Anterior cingulate cortex (tissue), 58 donors: ENCODE results near the gene CCDC150.
"Not testable (repeated sequence)": the region's sequence is repeated elsewhere in the genome, so short reads cannot be mapped to it uniquely, and the experiment has no call there.

Experiments used
- DNase-seq, 58 donors: peaks; one replicate each; lab custom pipeline; 2025; lab: John Stamatoyannopoulos, UW

Gene CCDC150

GRCh38 chr2:196702641-196703040 is 63.1 kb downstream of the CCDC150 start:
- peak in 3 of 58 donors; percentile 0 to 26 (median 1) for DNase-seq

DNA sequence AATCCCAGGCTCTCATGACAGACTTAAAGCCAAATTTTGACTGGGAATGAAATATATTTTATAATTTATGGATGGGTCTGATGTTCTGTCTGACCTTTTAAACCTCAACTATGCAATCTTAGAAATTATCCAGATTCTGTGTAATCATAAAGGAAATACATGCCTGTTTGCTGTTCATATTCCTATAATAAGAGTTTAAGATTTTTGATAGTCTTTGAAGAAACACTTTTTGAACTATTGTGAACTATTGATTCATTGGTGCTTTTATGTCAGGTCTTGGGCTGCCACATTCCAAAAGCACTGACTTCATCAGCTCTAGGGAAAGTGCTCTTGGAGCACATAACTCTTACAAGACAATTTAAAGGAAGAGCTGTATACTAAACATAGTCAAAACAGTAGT is 64.2 kb downstream of the CCDC150 start:
- no peak for DNase-seq

DNA sequence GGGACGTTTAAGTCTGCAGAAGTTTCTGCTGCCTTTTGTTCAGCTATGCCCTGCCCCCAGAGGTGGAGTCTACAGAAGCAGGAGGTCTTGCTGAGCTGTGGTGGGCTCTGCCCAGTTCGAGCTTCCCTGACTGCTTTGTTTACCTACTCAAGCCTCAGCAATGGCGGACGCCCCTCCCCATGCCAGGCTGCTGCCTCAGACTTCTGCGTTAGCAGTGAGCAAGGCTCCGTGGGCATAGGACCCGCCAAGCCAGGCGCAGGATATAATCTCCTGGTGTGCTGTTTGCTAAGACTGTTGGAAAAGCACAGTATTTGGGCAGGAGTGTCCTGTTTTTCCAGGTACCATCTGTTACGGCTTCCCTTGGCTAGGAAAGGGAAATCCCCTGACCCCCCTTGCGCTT is 70.5 kb downstream of the CCDC150 start:
- DNase-seq, result not testable (repeated sequence)

- DNase-seq, result no peak
Observed at GRCh38 chr2:196711625-196712024, 72.1 kb downstream of the CCDC150 start.

DNA sequence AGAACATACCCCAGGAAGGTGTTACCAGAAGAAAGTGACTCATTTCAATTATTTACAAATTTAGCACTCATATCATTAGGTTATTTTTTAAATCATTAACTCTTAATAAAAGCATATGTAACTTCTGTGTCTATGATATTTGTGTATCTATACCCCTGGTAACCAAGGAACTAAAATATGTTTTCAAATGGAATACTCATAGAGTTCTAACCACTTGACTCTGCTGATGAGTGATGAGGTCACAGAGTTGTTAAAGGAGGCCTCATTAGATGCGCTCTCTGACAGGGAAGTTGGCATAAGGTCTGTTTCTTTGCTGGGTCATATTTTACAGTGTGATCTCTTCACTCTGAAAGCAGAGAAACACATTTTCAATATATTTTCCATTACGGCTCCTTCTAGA is 73.4 kb downstream of the CCDC150 start:
- DNase-seq, result no peak

DNA sequence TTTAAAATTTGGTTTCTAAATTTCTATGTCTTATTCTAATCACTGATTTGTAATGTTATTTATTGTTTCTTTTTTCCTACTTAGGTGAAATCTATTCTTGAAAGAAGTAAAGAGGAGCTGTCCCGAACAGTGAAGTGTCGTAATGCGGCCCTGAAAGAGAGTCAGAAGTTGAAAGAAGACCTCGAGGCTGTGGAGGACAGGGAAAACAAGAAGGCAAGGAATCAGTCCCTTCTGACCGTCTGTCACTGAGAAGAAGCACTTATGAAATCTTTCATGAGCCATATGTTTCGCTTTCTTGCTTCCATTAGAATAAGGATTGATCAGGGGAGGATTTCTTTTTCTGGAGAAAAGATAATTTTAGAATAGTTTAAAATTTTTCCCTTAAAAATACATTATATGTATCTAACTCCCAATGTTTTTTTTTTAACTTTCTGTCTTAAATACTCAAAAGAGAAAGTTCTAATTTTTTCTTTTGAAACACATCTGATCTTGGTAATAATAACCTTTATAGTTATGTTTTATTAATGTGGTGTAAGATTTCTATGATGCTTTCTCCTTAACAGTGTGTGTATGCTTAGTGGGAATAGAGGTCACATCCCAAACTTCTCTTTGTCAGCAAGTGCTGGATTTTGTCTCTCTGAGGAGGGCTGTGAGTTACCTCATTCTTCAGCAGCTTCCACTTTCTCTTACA is 79.0 kb downstream of the CCDC150 start:
- no peak for DNase-seq

- no peak for DNase-seq
Observed at GRCh38 chr2:196719110-196719872, 79.8 kb downstream of the CCDC150 start.

GRCh38 chr2:196723571-196723970 is 84.1 kb downstream of the CCDC150 start:
- DNase-seq, result no peak

GRCh38 chr2:196725218-196725617 is 85.7 kb downstream of the CCDC150 start:
- DNase-seq, result no peak

- no peak for DNase-seq
Observed at GRCh38 chr2:196725882-196726281, 86.4 kb downstream of the CCDC150 start.

DNA sequence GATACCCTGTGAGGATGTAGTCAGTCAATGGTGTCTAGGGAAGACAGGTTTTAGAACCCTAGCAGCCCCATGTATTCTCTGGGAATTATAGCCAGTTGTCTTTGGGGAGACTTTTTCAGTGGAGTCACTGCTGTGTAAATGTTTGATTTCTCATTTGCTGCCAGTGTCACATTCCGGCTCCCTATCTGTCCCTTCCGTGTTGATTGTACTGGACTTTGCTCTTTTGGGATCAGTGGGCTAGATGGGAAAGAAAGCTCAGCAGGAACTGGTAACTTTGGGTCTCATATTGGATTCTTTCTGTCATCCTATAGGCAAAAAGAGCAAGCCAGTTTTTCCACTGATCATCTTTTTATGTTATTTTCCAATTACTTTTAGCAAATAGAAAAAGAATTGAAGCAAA is 89.9 kb downstream of the CCDC150 start:
- no peak for DNase-seq

GRCh38 chr2:196736646-196737045 is 97.1 kb downstream of the CCDC150 start:
- DNase-seq, result not testable (repeated sequence)

- no peak for DNase-seq
Observed at GRCh38 chr2:196737046-196737445, 97.5 kb downstream of the CCDC150 start.

DNA sequence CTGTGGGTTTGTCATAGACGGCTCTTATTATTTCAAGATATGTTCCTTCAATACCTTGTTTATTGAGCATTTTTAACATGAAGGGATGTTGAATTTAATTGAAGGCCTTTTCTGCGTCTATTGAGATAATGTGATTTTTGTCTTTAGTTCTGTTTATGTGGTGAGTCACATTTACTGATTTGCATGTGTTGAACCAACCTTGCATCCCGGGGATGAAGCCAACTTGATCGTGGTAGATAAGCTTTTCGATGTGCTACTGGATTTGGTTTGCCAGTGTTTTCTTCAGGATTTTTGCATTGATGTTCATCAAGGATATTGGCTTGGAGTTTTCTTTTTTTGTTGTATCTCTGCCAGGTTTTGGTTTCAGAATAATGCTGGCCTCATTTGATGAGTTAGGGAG is 99.5 kb downstream of the CCDC150 start:
- no peak for DNase-seq

DNA sequence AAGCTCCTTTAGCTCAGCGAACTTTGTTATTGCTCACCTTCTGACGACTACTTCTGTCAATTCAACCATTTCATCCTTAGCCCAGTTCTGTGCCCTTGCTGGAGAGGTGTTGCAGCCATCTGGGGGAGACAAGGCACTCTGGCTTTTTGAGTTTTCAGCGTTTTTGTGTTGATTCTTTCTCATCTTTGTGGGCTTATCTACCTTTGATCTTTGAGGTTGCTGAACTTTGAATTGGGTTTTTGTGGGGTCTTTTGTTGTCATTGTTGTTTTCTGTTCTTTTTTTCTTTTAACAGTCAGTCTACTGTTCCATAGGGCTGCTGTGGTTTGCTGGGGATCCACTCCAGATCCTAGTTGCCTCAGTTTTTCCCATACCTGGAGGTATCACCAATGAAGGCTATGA is 102.7 kb downstream of the CCDC150 start:
- DNase-seq, result no peak

DNA sequence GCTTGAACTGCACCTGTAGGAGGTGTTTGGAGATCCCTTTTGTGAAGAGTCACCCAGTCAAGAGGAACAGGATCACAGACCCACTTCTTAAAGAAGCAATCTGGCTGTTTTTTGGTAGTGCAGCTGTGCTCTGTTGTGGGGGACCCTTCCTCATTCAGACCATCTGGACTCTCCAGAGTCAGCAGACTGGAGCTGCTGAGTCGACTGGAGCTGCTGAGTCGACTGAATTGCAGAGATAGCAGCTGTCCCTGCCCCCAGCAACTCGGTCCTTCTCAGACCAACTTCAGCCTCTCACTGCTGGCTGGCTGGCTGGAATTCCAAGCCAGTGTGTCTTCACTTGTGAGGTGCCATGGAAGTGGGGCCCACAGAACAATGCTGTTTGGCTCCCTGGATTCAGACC is 103.2 kb downstream of the CCDC150 start:
- no peak for DNase-seq

- DNase-seq, result no peak
Observed at GRCh38 chr2:196743165-196743564, 103.7 kb downstream of the CCDC150 start.

GRCh38 chr2:196745711-196746110 is 106.2 kb downstream of the CCDC150 start:
- no peak for DNase-seq

DNA sequence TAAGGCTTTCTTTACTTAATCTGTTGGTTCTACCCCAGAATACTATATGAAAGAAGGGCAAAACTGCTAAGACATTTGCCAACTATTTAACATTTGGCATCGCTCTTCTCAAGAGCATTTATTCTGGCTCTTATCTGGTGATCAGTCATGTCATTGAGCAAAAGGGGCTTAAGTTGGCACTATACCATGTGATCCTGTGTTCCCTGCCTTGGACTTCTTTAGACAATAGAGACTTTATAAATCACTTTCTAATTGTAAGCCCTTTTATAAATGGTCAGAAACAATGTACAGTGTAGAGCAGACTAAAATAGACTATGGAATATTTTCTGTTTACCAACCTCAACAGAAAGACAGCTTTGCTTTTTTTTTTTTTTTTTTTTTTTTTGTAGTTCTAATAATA is 107.9 kb downstream of the CCDC150 start:
- no peak for DNase-seq

DNA sequence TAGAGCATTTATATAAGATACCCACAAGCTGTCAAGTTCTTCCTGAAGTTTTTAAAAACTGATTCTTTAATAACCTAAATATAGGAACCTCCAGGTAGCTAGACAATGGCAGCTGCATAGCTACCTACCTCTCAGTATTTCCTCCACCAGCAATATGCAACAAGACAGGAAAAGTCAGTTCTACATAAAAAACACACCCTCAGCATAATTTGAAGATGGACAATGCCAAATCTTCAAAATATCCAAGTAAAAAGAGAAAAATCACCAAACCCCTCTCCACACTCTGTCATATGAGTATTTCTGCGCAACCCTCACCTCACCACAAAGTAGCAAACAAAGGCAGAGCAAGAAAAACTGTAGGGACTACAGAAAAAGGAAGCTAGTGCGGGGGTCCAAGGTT is 108.6 kb downstream of the CCDC150 start:
- DNase-seq, result no peak

- no peak for DNase-seq
Observed at GRCh38 chr2:196750291-196750923, 110.9 kb downstream of the CCDC150 start.
